Mesendoderm (in vitro differentiated cells): ENCODE results near the gene RARRES1.

ENCODE experiments used
- DNase-seq: peaks from one replicate; pipeline ENCODE4 v3.0.0; 2013
- H2AK5ac ChIP-seq: 2 replicates; pipeline ENCODE4 v1.6.1; 2013; ENCODE audit warnings: low read length, inconsistent platforms
- H2BK120ac ChIP-seq: 2 replicates; pipeline ENCODE4 v1.6.1; 2013; ENCODE audit warnings: low read depth, mild to moderate bottlenecking, low read length, moderate library complexity, mixed read lengths
- H2BK15ac ChIP-seq: replicated peaks from 2 replicates; pipeline ENCODE4 v1.6.1; 2013; ENCODE audit warnings: low read depth, mild to moderate bottlenecking, moderate library complexity
- H2BK5ac ChIP-seq: 2 replicates; pipeline ENCODE4 v1.6.1; 2013; ENCODE audit warnings: low read length, inconsistent platforms
- H3K18ac ChIP-seq: 2 replicates; pipeline ENCODE4 v1.6.1; 2013; ENCODE audit warnings: mild to moderate bottlenecking, low read length, mixed read lengths
- H3K23ac ChIP-seq: one replicate; pipeline ENCODE4 v1.6.1; 2013; ENCODE audit warnings: low read length
- H3K27ac ChIP-seq: 2 replicates; pipeline ENCODE4 v1.5.1; 2013; ENCODE audit warnings: low read depth, mild to moderate bottlenecking, inconsistent platforms, low read length, moderate library complexity
- H3K27me3 ChIP-seq: 2 replicates; pipeline ENCODE4 v1.6.1; 2013; ENCODE audit warnings: low read length, control low read depth, mild to moderate bottlenecking, inconsistent platforms; ENCODE audit not compliant: insufficient read depth, poor library complexity
- H3K36me3 ChIP-seq: 2 replicates; pipeline ENCODE4 v1.6.1; 2013; ENCODE audit warnings: low read length, inconsistent platforms; ENCODE audit not compliant: control insufficient read depth, insufficient read depth
- H3K4ac ChIP-seq: one replicate; pipeline ENCODE4 v1.6.1; 2013; ENCODE audit warnings: low read depth, mild to moderate bottlenecking, low read length, moderate library complexity
- H3K4me1 ChIP-seq: 2 replicates; pipeline ENCODE4 v1.6.1; 2013; ENCODE audit warnings: low read depth, low read length, inconsistent platforms; ENCODE audit not compliant: control insufficient read depth
- H3K4me2 ChIP-seq: 2 replicates; pipeline ENCODE4 v1.6.1; 2013; ENCODE audit warnings: low read length
- H3K4me3 ChIP-seq: 2 replicates; pipeline ENCODE4 v1.5.1; 2013; ENCODE audit warnings: mild to moderate bottlenecking, low read length
- H3K56ac ChIP-seq: one replicate; pipeline ENCODE4 v1.6.1; 2013; ENCODE audit warnings: low read length
- H3K79me1 ChIP-seq: 2 replicates; pipeline ENCODE4 v1.6.1; 2013; ENCODE audit warnings: low read length, inconsistent platforms
- H3K79me2 ChIP-seq: 2 replicates; pipeline ENCODE4 v1.6.1; 2013; ENCODE audit warnings: mild to moderate bottlenecking, low read length; ENCODE audit not compliant: control insufficient read depth, insufficient read depth
- H3K9ac ChIP-seq: 2 replicates; pipeline ENCODE4 v1.6.1; 2013; ENCODE audit warnings: low read length, inconsistent platforms
- H4K5ac ChIP-seq: one replicate; pipeline ENCODE4 v1.6.1; 2013; ENCODE audit warnings: low read length
- H4K8ac ChIP-seq: one replicate; pipeline ENCODE4 v1.6.1; 2013; ENCODE audit warnings: low read depth, mild to moderate bottlenecking, control low read depth, low read length, moderate library complexity
- WGBS: extraction: QIAGEN DNeasy Blood & Tissue Kit; methylation state at CpG from one replicate; pipeline ENCODE4 v1.1.7; 2013; ENCODE audit warnings: low lambda C conversion rate, missing lambda C conversion rate; ENCODE audit not compliant: insufficient coverage; ENCODE audit errors: extremely low coverage; 5-methylcytosine and 5-hydroxymethylcytosine counted together

Gene RARRES1

GRCh38 chr3:158737410-158737809, 5.2 kb upstream of the RARRES1 start:
- Histone ChIP-seq H3K79me2 (no peaks in the 10 kb centered on the region), H3K23ac (no peak overlapping the region), H3K27ac (no peak overlapping the region), H3K18ac (no peak overlapping the region), H4K8ac (no peak overlapping the region), H3K9ac (no peak overlapping the region), H2BK120ac (no peak overlapping the region), H3K4me2 (no peak overlapping the region), H3K27me3 (no peaks in the 10 kb centered on the region), H2AK5ac (no peak overlapping the region), H2BK15ac (no peak overlapping the region), H3K4me3 (no peak overlapping the region), H3K56ac (no peak overlapping the region), H3K4ac (no peak overlapping the region), H4K5ac (no peak overlapping the region), H3K36me3 (no peaks in the 10 kb centered on the region), H3K79me1 (no peaks in the 10 kb centered on the region), H3K4me1 (no peaks in the 10 kb centered on the region), H2BK5ac (no peak overlapping the region)
- WGBS = no CpG with 5 or more reads among the region's 2 CpGs
- DNase-seq = no peak

- Histone ChIP-seq H3K18ac (no peak overlapping the region), H3K36me3 (no peaks in the 10 kb centered on the region), H3K79me2 (no peaks in the 10 kb centered on the region), H3K23ac (no peak overlapping the region), H3K79me1 (no peaks in the 10 kb centered on the region), H4K5ac (no peak overlapping the region), H2AK5ac (no peak overlapping the region), H3K56ac (no peak overlapping the region), H3K4ac (no peak overlapping the region), H3K4me3 (no peak overlapping the region), H2BK5ac (no peak overlapping the region), H3K27ac (no peak overlapping the region), H3K9ac (no peak overlapping the region), H2BK15ac (no peak overlapping the region), H4K8ac (no peak overlapping the region), H3K27me3 (no peaks in the 10 kb centered on the region), H3K4me1 (peaks cover 2% of the 10 kb centered on the region), H3K4me2 (no peak overlapping the region), H2BK120ac (no peak overlapping the region)
- no peak for DNase-seq
- WGBS = no CpG with 5 or more reads among the region's 7 CpGs
Observed at GRCh38 chr3:158735296-158736033, 3.2 kb upstream of the RARRES1 start.

GRCh38 chr3:158733656-158734055, 1.4 kb upstream of the RARRES1 start:
- WGBS = no CpG with 5 or more reads among the region's 3 CpGs
- Histone ChIP-seq H3K56ac (no peak overlapping the region), H3K79me2 (no peaks in the 10 kb centered on the region)

GRCh38 chr3:158732856-158733200, 571 bp upstream of the RARRES1 start:
- H3K27me3 ChIP-seq = no peaks in the 10 kb centered on the region
- H2BK15ac ChIP-seq = no peak overlapping the region
- H3K18ac ChIP-seq = no peak overlapping the region
- H3K23ac ChIP-seq = no peak overlapping the region
- peak overlapping the region; percentile 72 for H3K9ac ChIP-seq
- no peaks in the 10 kb centered on the region for H3K79me1 ChIP-seq
- H2AK5ac ChIP-seq = no peak overlapping the region
- H4K8ac ChIP-seq = no peak overlapping the region
- H3K4ac ChIP-seq = no peak overlapping the region
- H3K56ac ChIP-seq = peak overlapping the region; percentile 56
- H3K79me2 ChIP-seq = no peaks in the 10 kb centered on the region
- H3K4me1 ChIP-seq = peaks cover 2% of the 10 kb centered on the region
- H3K36me3 ChIP-seq = no peaks in the 10 kb centered on the region
- H3K4me2 ChIP-seq = peak overlapping the region; percentile 45
- H2BK5ac ChIP-seq = no peak overlapping the region
- peak; percentile 25 for DNase-seq
- H3K4me3 ChIP-seq = no peak overlapping the region
- no peak overlapping the region for H3K27ac ChIP-seq
- WGBS = no CpG with 5 or more reads among the region's 15 CpGs
- H4K5ac ChIP-seq = no peak overlapping the region
- H2BK120ac ChIP-seq = no peak overlapping the region

More at GRCh38 chr3:158733656-158734055, 1.4 kb upstream of the RARRES1 start:
- Histone ChIP-seq H3K36me3 (no peaks in the 10 kb centered on the region), H4K5ac (no peak overlapping the region), H2BK15ac (no peak overlapping the region), H3K4me1 (peaks cover 2% of the 10 kb centered on the region), H3K27ac (no peak overlapping the region), H2AK5ac (no peak overlapping the region), H3K27me3 (no peaks in the 10 kb centered on the region), H3K9ac (no peak overlapping the region), H2BK5ac (no peak overlapping the region), H3K18ac (no peak overlapping the region), H2BK120ac (no peak overlapping the region), H3K79me1 (no peaks in the 10 kb centered on the region), H3K4me2 (no peak overlapping the region), H3K23ac (no peak overlapping the region), H3K4me3 (no peak overlapping the region), H3K4ac (no peak overlapping the region), H4K8ac (no peak overlapping the region)
- no peak for DNase-seq

- Histone ChIP-seq H3K4me2 (peak overlapping the region; percentile 45), H2BK120ac (no peak overlapping the region)
Observed at GRCh38 chr3:158731486-158731885, 771 bp downstream of the RARRES1 start.

GRCh38 chr3:158728851-158729250, 3.4 kb downstream of the RARRES1 start:
- Histone ChIP-seq H3K79me2 (no peaks in the 10 kb centered on the region), H3K27ac (no peak overlapping the region), H3K27me3 (no peaks in the 10 kb centered on the region), H3K36me3 (no peaks in the 10 kb centered on the region), H3K18ac (no peak overlapping the region), H4K5ac (no peak overlapping the region), H3K56ac (no peak overlapping the region), H2BK5ac (no peak overlapping the region), H3K4ac (no peak overlapping the region), H2AK5ac (no peak overlapping the region), H3K23ac (no peak overlapping the region), H2BK15ac (no peak overlapping the region), H3K4me3 (no peak overlapping the region), H3K4me2 (no peak overlapping the region), H3K79me1 (no peaks in the 10 kb centered on the region), H4K8ac (no peak overlapping the region), H2BK120ac (no peak overlapping the region), H3K9ac (no peak overlapping the region), H3K4me1 (peaks cover 2% of the 10 kb centered on the region)
- no peak for DNase-seq

More at GRCh38 chr3:158731486-158731885, 771 bp downstream of the RARRES1 start:
- no peak overlapping the region for H3K27ac ChIP-seq
- H3K27me3 ChIP-seq = no peaks in the 10 kb centered on the region
- no peak overlapping the region for H4K5ac ChIP-seq
- H3K4ac ChIP-seq = no peak overlapping the region
- H3K36me3 ChIP-seq = no peaks in the 10 kb centered on the region
- H3K23ac ChIP-seq = no peak overlapping the region
- H2AK5ac ChIP-seq = no peak overlapping the region
- H3K79me1 ChIP-seq = no peaks in the 10 kb centered on the region
- peak overlapping the region; percentile 86 for H3K56ac ChIP-seq
- peak overlapping the region; percentile 72 for H3K9ac ChIP-seq
- DNase-seq = no peak
- WGBS = no CpG with 5 or more reads among the region's 14 CpGs
- H3K4me3 ChIP-seq = no peak overlapping the region
- no peak overlapping the region for H2BK15ac ChIP-seq
- H3K18ac ChIP-seq = no peak overlapping the region
- no peak overlapping the region for H4K8ac ChIP-seq
- H3K4me1 ChIP-seq = peaks cover 2% of the 10 kb centered on the region
- H3K79me2 ChIP-seq = no peaks in the 10 kb centered on the region
- H2BK5ac ChIP-seq = no peak overlapping the region
